ENCODE results near the gene VAMP3.
A peak's percentile ranks its signal among the peaks of the same experiment; 100 is the strongest.
"Not testable (repeated sequence)": the region's sequence is repeated elsewhere in the genome, so short reads cannot be mapped to it uniquely, and the experiment has no call there.

Gene VAMP3

DNA sequence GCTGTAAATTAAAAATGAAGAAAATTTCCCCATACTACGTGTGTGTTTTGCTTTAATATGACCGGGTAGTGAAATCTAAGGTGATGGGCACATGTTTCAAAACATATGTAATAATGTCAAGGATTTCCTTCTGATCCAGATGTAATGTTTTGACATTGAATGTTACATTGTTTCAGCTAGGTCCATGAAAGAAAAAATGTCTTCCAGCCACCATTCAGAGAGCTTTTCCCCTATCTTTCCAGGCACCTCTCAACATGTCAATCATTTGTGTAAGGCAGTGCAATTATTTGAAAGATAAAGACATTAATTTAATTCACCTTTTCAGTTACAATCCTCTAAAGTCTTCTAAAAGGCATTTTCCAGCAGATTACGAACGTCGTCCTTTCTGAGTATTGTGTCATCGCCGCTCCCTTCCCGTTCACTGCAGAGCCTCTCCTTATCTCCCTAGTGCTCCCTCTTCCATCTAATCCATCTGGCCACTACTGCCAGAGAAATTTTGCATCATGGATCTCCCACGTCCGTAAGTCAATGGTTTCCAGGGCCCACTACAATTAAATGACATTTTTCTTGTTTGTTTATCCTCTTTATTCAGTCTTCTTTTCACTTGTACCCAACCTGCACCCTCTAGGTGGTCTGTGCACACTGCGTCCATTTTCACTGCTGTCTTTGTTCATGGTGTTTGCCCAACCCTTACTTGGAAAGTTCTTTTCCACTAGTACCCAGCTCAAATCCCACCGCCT lies 1.3 kb upstream of the VAMP3 start:
- DNase-seq: no peak

DNA sequence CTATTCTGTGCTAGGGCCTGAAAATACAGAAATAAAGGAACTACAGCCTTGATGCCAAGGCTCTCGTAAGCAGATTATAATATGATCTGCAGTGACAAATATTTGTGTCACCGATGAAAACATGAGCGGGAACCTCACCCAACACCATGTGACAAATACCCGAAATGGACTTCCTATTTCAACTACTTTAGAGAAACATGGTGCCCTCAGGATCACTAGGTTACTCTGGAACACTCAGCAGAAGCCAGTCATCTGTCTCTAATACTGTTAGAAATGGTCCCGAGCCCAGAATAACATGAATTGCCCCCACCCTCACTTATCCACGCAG lies 463 bp upstream of the VAMP3 start:
- DNase-seq: no peak

DNA sequence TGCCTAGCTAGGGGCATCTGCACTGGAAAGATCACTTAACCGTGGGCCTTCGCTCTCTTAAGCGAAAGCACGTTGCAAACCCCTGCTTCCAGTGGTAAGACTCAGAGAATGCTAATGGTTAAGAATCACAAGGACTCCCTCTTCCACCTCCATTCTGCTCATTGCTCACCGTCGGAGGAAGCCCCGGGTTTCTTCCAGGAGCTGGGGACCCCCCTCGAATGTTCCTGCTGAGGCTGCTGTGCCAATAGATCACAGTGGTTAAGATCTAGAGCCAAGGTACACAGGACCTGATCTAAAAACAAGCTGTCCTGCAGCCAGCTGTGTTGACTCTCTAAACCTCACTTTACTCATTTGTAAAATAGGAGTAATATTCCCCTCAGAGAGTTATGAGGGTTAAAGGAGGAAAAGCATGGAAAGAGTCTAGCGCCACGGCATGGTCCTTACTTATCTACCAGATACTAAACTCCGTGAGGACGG lies 765 bp downstream of the VAMP3 start:
- no peak for DNase-seq

DNA sequence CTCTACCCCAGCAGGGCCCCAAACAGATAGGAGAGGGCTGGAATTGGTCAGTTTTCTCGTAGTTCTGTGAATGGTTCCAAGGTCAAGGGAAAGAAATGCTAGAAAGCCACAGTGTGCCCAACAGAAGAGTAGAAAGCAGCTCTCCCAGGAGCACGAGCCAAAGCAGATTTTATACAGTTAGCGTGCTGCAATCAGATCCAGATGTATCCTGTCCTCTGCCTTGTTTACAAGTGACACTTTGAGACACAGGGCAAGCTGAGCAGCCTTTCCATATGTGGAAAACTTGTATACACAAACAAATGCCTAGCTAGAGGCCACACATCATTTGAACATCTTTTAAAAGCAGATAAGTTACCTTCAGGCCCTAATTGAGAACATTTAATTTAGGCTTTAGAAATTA lies 6.5 kb downstream of the VAMP3 start:
- no peak for DNase-seq

DNA sequence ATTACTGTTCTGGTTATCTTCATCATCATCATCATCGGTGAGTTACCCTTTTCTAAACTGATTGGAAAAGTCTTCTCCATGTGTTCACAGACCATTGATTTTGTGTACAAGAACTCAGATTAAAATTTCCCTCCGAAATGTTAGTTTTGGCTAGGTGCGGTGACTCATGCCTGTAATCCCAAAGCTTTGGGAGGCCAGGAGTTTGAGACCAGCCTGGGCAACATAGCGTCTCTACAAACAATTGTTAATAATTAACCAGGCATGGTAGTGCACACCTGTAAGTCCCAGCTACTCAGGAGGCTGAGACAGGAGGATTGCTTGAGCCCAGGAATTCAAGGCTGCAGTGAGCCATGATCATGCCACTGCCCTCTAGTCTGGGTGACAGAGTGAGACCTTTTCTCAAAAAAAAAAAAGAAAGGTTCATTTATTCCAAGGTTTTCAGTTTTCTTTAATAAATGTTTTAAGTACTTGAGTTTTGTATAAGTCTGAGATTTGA lies 7.1 kb downstream of the VAMP3 start:
- no peak for DNase-seq

DNA sequence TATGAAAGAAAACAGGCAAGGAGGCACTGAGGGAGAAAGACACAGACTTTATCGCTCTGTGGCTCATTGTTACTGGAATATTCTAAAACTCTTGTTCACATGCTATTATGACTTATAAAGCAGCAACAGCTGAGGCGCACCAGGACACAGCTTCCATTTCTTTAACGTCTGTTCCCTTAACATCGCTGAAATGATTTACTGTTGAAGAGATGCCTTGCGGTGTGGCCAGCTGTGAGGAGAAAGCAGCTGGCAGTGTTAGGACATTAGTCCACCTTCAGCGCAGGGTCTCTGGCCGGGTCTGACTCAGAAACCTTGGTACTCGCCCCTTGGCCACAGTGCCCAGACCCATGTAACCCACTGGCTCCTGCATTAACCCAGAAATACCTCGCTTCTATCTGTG lies 9.9 kb downstream of the VAMP3 start:
- DNase-seq: no peak

DNA sequence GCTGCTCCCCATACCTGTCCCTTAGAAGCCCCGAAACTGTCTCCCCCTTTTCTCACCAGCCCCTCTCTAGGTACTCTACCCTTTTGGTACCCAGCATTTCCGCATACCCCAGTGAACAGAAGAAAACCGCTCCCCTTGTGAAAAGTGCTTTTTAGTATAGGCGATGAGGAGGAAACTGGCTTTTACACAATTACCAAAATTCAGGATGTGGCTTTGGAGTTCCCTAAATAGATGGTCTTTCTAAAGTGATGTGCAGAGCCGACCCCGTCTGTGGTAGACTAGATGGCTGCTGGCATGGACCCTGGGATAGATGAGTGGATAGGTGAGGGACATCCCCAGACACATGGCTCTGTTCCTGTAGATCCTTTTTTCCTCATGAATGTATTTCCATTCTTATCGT lies 10.4 kb downstream of the VAMP3 start:
- DNase-seq: peak; percentile 12

DNA sequence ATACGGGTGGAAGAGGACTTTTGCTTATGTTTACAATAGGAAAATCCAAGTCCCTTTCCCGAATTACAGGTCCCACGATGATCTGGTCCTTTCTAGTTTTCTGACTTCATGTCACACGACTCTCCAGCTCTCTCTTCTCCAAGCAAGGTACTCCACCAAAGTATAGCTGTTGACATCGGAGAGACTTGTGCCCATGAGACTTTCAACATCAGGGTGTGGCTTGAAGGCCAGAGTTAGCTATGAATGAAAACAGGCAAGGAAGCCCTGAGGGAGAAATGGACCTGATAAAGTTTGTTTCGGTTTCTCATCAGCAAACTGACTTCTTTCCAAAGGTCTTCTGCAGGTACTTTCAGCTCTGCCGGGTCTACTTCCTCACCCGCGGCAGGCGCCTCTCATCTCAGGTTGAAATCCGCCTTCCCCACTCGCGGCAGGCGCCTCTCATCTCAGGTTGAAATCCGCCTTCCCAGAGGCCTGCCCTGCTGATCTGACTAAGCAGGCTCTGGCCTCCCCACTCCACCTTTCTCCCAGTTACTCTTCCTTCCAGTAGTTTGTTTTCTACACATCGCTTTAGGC lies 10.9 kb downstream of the VAMP3 start:
- DNase-seq: peak; percentile 29

DNA sequence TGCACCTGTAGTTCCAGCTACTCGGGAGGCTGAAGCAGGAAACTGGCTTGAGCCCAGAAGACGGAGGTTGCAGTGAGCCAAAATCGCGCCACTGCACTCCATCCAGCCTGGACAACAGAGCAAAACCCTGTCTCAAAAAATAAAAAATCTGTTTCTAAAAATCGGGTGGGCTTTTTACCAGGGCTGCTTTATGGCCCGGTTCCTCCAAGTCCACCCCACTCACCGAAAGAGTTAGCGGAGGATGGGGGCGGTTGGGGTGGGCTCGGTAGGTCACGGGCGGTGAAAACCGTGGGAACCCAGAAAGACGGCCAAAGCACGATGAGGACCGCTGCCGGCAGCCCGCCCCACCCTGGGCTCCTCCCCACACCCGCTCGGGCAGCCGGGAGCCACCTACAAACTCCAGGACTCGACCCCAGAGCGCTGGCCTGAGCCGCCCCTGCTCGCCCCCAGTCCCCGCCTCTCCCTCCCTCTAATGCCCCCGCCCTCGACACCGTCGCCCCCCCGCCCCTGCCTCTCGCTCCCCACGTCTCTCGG lies 12.1 kb downstream of the VAMP3 start:
- no peak for DNase-seq

DNA sequence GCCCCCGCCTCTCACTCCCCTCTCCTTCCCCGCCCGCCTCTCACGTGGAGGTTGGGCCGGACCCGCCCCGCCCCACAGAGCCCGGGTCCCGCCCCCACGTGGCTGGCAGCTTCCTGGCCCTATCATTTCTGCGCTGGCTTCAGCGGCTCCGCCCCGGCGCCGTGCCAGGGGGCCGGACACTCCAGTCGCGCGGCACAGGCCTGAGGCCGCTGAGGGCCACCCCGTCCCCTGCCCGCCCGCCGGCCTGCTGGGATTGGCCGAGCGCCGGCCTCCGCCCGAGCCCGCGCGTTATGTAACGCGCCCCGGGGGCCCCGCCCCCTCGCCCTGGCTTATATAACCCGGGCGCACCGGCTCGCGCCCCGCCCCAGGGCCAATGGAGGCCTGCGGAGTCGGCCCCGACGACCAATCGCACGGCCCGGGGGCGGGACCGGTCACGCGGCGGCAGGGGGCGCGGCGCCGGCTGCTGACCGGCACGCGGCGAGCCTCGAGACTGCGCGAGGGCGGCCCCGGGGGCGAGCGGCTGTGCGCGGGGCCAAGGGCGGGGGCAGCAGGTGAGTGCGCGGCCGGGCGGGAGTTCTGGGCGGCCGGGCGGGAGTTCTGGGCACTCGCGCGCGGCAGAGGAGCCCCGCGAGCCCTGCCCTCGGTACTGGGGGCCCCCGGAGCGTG lies 12.9 kb downstream of the VAMP3 start, which contains the start of gene PER3:
PER3 (plus strand) TSS at position 466 of the 666 bp plus-strand sequence. CDS start 587 bp downstream, outside the sequence.
- DNase-seq: peak; percentile 93

DNA sequence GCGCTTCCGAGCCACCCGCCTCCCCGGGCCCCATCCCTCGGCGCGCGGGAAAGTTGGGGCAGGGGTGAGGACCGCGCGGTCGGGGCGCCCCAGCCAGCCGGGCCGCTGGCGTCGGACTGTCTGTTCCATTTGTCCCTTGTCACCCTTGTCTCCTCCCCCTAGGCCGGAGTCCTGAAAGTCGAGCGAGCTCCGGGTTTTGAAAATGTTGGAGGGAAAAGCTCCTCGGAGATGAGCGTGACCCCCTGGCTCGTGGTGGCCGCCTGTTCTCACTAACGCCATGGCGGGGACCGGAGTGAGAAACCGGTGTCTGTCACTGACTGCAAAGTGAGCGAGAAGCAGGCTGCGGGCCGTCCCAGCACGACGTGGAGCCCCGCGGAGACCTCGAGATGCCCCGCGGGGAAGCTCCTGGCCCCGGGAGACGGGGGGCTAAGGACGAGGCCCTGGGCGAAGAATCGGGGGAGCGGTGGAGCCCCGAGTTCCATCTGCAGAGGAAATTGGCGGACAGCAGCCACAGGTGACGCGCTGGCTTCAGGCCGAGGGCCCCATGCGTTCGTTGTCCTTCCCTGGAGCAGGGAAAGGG lies 13.5 kb downstream of the VAMP3 start:
- DNase-seq: no peak

DNA sequence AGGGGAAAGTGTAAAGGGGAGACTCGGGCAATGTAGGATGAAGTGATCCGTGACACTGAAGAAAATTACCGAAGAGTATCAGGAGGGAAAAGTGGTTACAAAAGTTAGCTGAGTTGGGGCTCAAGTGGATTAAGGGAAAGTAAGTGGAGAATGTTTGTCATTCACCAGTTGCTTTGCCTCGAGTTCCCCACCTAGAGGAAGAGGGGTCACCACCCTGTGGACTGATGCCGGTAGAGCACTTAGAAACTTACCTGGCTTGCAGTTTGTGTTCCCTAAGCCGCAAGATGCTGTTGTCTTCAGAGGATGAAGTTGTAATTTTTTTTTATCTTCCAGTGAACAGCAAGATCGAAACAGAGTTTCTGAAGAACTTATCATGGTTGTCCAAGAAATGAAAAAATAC lies 14.0 kb downstream of the VAMP3 start:
- no peak for DNase-seq

DNA sequence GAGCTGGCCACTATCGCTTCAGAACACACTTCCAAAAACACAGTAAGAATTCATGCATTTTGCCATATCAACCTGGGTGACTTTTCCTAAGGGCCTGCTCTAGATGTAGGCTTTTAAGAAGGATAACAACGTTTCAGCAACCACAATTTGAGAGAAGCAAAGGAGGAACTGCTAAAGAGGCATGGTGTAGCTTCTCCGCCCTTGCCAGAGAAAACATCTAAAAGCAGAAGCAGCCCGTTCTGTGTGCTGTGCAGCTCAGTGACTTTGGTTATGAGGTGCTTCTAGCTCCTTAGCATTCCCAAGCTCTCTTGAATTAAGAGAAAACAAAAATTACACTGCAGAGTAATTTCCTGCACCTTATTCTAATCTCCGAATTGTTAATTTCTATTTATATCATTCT lies 15.7 kb downstream of the VAMP3 start:
- no peak for DNase-seq

DNA sequence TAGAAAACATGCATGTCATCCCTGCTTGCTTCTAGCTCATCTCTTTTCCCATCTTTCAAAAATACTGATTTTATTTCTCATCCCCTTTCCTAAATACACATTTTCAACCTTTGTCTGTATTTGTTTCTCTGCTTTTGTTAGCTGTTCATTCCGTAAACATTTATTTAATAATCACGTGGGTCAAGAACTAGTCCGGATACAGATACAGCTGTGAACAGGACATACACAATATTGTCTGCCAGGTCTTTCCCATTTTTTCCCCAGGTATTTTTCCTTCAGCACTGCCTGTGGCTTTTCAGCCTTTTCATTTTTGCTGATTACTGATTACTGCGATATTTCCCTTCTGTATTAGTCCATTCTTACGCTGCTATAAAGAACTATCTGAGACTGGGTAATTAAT lies 18.7 kb downstream of the VAMP3 start:
- no peak for DNase-seq

DNA sequence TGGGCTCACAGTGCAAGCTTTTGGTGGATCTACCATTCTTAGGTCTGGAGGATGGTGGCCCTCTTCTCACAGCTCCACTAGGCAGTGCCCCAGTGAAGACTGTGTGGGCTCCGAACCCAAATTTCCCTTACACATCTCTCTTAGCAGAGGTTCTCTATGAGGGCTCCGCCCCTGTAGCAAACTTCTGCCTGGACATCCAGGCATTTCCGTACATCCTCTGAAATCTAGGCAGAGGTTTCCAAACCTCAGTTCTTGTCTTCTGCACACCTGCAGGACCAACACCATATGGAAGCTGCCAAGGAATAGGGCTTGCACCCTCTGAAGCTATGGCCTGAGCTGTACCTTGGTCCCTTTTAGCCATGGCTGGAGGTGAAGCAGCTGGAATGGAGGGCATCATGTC lies 19.9 kb downstream of the VAMP3 start:
- not testable (repeated sequence) for DNase-seq

DNA sequence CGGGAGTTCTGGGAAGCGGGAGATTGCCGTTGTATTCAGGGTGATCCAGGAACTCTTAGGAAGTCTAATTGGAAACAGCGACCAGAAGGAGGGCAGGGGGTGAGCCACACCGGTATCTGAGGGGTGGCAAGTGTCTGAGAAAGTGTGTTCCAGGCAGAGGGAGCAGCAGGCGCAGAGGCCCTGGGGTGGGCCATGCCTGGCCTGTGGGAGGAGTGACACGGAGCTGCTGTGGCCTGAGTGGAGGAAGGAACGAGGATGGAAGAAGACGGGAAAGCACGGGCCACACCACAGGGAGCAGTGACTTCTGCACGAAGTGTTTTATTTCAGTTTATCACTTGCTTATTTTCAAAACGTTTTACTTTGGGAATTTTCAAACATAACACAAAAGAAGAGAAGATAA lies 24.3 kb downstream of the VAMP3 start:
- DNase-seq: no peak

DNA sequence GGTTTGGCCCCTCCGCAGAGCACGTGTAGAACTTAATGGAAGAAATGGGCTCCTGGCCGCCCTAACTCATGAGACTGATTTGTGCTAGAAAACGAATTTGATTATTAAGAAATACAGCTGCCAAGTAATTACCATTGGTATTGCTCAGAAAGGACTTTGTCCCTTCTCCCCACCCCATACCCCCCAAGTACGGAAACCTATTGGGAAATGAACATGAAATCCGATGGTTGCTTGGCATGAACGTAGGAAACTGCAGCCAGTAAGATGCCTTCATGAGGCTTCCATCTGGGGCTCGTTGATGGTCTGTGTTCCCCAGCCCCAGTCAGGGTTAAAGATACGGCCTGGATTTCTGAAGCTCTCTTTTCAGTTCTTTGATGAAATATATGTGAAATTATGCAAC lies 34.4 kb downstream of the VAMP3 start:
- DNase-seq: no peak

DNA sequence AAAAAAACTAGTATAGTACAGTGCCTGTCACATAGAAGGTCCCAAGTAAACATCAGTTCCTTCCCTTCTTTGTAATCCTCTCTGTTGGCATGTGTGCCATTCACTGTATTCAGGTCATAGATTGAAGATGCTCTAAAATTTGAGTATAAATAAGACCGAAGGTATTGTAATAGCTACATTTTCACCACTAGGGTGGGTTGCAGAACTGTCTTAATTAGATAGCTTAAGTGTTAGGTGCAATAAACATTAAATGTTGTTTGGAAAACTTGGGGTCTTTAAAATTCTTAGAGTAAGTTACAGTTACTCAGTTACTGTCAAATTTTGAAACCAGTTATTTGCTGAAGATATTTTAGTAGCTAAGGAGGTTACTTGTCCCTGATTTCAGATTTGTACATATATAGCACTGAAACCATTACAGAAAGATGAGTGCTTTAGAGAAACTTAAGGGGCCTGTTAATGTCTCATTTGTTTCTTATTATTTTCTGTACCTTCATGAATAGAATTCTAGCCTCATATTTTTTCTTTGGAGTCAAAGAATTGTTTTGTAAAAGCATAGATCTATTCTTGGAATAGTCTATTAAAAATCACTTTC lies 37.3 kb downstream of the VAMP3 start:
- peak; percentile 39 for DNase-seq

DNA sequence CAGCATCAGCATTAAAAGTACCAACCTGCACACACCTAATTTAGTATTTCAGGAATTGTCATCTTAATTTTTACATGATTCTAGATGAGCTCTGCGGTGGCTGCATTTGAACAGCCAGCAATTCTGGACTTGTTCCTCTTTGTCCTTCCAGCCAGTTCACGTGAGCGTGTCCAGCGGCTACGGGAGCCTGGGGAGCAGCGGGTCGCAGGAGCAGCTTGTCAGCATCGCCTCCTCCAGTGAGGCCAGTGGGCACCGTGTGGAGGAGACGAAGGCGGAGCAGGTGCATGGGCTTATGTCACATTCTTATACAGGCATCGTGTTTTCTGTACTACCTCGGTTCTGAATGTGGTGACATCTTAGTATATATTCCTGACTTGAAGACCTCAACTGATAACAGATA lies 38.6 kb downstream of the VAMP3 start:
- no peak for DNase-seq

DNA sequence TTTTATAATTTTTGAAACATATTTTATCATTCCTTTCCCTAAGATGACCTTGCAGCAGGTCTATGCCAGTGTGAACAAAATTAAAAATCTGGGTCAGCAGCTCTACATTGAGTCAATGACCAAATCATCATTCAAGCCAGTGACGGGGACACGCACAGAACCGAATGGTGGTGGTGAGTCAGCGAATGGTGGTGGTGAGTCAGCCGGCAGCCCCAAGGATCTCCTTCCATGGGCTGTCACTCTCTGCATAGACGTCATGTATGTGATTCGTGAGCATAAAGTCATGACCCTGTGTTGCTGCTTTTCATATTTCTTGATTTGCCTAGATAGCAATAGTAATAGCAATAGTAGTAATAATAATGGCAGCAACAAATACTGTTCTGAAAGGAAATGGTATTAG lies 39.3 kb downstream of the VAMP3 start:
- no peak for DNase-seq

DNA sequence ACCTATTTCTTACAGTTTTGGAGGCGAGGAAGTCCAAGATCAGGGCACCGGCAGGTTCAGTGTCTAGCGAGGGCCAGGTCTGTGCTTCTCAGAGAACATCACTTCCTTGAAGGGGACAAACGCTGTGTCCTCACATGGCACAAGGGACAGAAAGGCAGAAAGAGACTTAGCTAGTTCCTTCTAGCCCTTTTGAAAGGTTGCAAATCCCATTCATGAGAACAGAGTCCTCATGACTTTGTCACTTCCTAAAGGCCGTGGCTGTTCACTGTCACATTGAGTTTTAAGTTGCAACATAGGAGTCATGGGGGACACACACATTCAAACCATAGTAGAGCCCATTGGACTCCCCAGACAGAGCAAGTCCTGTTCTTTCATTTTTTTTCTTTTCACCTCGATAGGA lies 40.4 kb downstream of the VAMP3 start:
- DNase-seq: no peak

DNA sequence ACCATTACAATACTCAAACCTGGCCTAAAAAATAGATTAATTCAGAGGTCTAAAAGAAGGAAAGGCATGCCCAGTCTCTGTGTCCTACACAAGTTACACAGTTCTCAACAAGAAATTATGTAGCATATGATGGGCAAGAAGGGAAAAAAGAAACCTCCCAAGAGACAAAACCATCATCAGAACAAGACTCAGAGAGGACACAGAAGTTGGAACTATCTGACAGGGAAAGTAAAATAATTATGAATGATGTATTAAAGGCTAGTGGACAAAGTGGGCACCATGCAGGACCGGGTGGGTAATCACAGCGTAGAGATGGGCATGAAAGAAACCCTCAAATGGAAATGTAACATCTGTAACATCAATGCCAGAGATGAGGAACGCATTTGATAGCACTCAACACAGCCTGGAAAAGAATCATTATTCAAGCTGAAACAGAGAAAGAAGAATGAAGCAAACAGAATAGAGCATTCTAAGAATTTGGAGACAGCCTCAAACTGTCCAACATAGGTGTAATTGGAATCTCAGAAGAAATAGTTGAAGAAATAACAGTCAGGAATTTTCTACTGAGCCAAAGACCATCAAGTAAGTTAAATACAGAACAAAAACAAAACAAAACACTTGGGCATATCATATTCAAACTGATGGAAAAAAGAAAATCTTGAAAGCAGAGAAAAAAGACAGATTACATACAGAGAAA lies 42.7 kb downstream of the VAMP3 start:
- DNase-seq: no peak

DNA sequence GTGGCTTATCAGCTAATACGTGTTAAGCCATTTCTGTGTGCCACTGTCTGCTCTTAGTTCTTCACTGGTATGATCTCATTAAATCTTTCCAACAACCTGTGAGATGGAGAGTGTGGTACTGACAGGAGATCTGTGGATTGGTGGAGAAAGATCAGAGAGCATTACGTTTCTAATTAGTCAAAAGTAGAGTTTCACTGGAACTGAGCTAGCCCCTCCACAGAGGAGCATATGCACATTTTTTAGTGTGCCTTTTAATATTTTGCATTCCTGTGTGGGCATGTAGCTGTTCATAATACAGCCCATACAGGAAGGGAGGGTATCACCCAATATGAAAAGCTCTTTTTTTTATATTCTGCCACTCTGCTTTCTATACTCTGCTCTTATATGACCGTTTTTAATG lies 50.2 kb downstream of the VAMP3 start:
- DNase-seq: no peak
